Testis (tissue), 2 donors: ENCODE results near the gene NGLY1.

Source experiments
- CTCF ChIP-seq, 3 experiments: fragments of 450-650 bp in 2 of 3; fragments of 200-600 bp in 1 of 3; sonication (generic) in 1 of 3; IDR thresholded peaks; one replicate each; pipeline ENCODE4 v1.5.1; 2016 to 2019; ENCODE audit warnings: antibody characterized with exemption in 3 of 3, mild to moderate bottlenecking in 2 of 3, moderate library complexity in 1 of 3
- POLR2A ChIP-seq: fragments of 450-650 bp; IDR thresholded peaks from one replicate; pipeline ENCODE4 v1.6.1; 2017; ENCODE audit warnings: antibody characterized with exemption, mild to moderate bottlenecking, moderate library complexity

DNA sequence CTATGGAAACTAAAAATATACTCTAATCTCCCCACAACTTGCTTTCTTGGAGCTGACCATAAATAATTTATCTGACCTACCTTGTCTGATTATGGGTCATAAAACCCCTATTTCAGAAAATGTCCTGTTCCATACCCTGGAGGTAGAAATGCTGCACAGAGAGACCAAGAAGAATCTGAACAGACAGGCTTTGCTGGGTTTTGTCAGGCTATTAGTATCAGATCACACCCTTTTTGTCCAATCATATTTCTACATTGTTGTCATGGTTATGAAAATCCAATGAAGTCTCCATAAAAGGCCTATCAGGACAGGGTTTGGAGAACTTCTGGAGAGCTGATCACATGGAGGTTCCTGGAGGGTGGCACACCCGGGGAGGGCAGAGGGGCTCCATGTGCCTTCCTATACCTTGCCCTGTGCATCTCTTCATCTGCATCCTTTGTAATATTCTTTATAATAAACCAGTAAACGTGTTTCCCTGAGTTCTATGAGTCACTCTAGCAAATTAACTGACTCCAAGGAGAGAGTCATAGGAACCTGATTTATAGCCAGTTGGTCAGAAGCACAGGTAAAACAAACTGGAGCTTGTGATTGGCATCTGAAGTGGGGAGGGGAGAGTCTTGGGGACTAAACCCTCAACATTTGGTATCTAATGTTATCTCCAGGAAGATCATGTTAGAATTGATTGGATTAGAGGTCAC, 58.1 kb downstream of the NGLY1 start:
- no peak for TF ChIP-seq CTCF (IDR thresholded peaks at IDR 0.05)
- TF ChIP-seq POLR2A = no peak
